Measurements from ENCODE around the gene TMPRSS7.

The TMPRSS7 gene

GRCh38 chr3:112000367-112000771 is 34.2 kb upstream of the TMPRSS7 start:
- Histone ChIP-seq H3K4me2 (ENCODE audit: low read depth, low read length, poor library complexity, severe bottlenecking) (no peak overlapping the region), H4K20me1 (ENCODE audit: low read depth, low read length) (no peaks in the 10 kb centered on the region), H3K27me3 (ENCODE audit: low read length) (no peaks in the 10 kb centered on the region), H3F3A (ENCODE audit: insufficient read depth) (no peaks in the 10 kb centered on the region), H3K9me2 (replicated peaks; ENCODE audit: insufficient read depth, low read length) (no peaks in the 10 kb centered on the region), H3K27ac (ENCODE audit: low read depth, low read length) (no peak overlapping the region), H3K79me2 (ENCODE audit: insufficient read depth, low read length) (no peaks in the 10 kb centered on the region), H3K9me3 (ENCODE audit: insufficient read depth, low read length) (no peaks in the 10 kb centered on the region), H3K9ac (ENCODE audit: low read length) (no peak overlapping the region), H3K36me3 (ENCODE audit: low read length) (no peaks in the 10 kb centered on the region), H3K4me3 (ENCODE audit: insufficient read depth, low read length, poor library complexity, severe bottlenecking) (no peak overlapping the region), H2AFZ (ENCODE audit: low read depth, low read length, severe bottlenecking) (no peak overlapping the region)
- TF ChIP-seq CTCF (IDR thresholded peaks at IDR 0.05; ENCODE audit: insufficient read depth, low read length, poor library complexity, severe bottlenecking), result no peak
- no peak for TF ChIP-seq EZH2phosphoT487 (conservative IDR thresholded peaks at IDR 0.05; ENCODE audit: low read length)

GRCh38 chr3:112000966-112001365 is 33.6 kb upstream of the TMPRSS7 start:
- no peaks in the 10 kb centered on the region for H3K36me3 ChIP-seq (ENCODE audit: low read length)
- H3K9me2 ChIP-seq (replicated peaks; ENCODE audit: insufficient read depth, low read length), result no peaks in the 10 kb centered on the region
- TF ChIP-seq EZH2phosphoT487 (conservative IDR thresholded peaks at IDR 0.05; ENCODE audit: low read length), result no peak
- no peak for TF ChIP-seq CTCF (IDR thresholded peaks at IDR 0.05; ENCODE audit: insufficient read depth, low read length, poor library complexity, severe bottlenecking)
- no peaks in the 10 kb centered on the region for H3K9me3 ChIP-seq (ENCODE audit: insufficient read depth, low read length)
- H2AFZ ChIP-seq (ENCODE audit: low read depth, low read length, severe bottlenecking), result no peak overlapping the region
- H3K9ac ChIP-seq (ENCODE audit: low read length), result no peak overlapping the region
- H3K4me2 ChIP-seq (ENCODE audit: low read depth, low read length, poor library complexity, severe bottlenecking), result no peak overlapping the region
- no peaks in the 10 kb centered on the region for H3K27me3 ChIP-seq (ENCODE audit: low read length)
- H3K27ac ChIP-seq (ENCODE audit: low read depth, low read length), result no peak overlapping the region
- H4K20me1 ChIP-seq (ENCODE audit: low read depth, low read length), result no peaks in the 10 kb centered on the region
- no peaks in the 10 kb centered on the region for H3F3A ChIP-seq (ENCODE audit: insufficient read depth)
- H3K79me2 ChIP-seq (ENCODE audit: insufficient read depth, low read length), result no peaks in the 10 kb centered on the region
- H3K4me3 ChIP-seq (ENCODE audit: insufficient read depth, low read length, poor library complexity, severe bottlenecking), result no peak overlapping the region

- no peaks in the 10 kb centered on the region for H3K9me2 ChIP-seq (replicated peaks; ENCODE audit: insufficient read depth, low read length)
- no peaks in the 10 kb centered on the region for H3F3A ChIP-seq (ENCODE audit: insufficient read depth)
- H3K9ac ChIP-seq (ENCODE audit: low read length), result no peak overlapping the region
- no peaks in the 10 kb centered on the region for H4K20me1 ChIP-seq (ENCODE audit: low read depth, low read length)
- H3K4me2 ChIP-seq (ENCODE audit: low read depth, low read length, poor library complexity, severe bottlenecking), result no peak overlapping the region
- no peaks in the 10 kb centered on the region for H3K9me3 ChIP-seq (ENCODE audit: insufficient read depth, low read length)
- no peaks in the 10 kb centered on the region for H3K36me3 ChIP-seq (ENCODE audit: low read length)
- H3K4me3 ChIP-seq (ENCODE audit: insufficient read depth, low read length, poor library complexity, severe bottlenecking), result no peak overlapping the region
- H3K27me3 ChIP-seq (ENCODE audit: low read length), result no peaks in the 10 kb centered on the region
- H3K27ac ChIP-seq (ENCODE audit: low read depth, low read length), result no peak overlapping the region
- no peak overlapping the region for H2AFZ ChIP-seq (ENCODE audit: low read depth, low read length, severe bottlenecking)
- TF ChIP-seq EZH2phosphoT487 (conservative IDR thresholded peaks at IDR 0.05; ENCODE audit: low read length) (no peak), CTCF (IDR thresholded peaks at IDR 0.05; ENCODE audit: insufficient read depth, low read length, poor library complexity, severe bottlenecking) (no peak)
- H3K79me2 ChIP-seq (ENCODE audit: insufficient read depth, low read length), result no peaks in the 10 kb centered on the region
Observed at GRCh38 chr3:112001526-112001925, 33.0 kb upstream of the TMPRSS7 start.

Measured in SU-DHL-6 (cell line).